ENCODE measurements around the gene CSN1S1. TPM values are rescaled to one million over a fixed set of nuclear protein-coding genes. Genes with fewer than 3 reads are reported as not detected.
A peak's percentile ranks its signal among the peaks of the same experiment; 100 is the strongest.
"Not testable (repeated sequence)": the region's sequence is repeated elsewhere in the genome, so short reads cannot be mapped to it uniquely, and the experiment has no call there.

Gene CSN1S1
- total RNA-seq, 4 donors from 2014 or later, result not detected

- no peak for DNase-seq
- Histone ChIP-seq H3K9me3 (no peaks in the 10 kb centered on the region), H3K36me3 (no peaks in the 10 kb centered on the region), H3K4me3 (no peak overlapping the region), H3K27me3 (no peaks in the 10 kb centered on the region), H3K4me1 (no peaks in the 10 kb centered on the region), H3K27ac (no peak overlapping the region)
- TF ChIP-seq POLR2A (IDR thresholded peaks at IDR 0.05), result no peak
Measured at GRCh38 chr4:69894721-69895120, 36.1 kb upstream of the CSN1S1 start.

GRCh38 chr4:69896530-69897116 is 34.2 kb upstream of the CSN1S1 start:
- no peaks in the 10 kb centered on the region for H3K36me3 ChIP-seq
- no peak overlapping the region for H3K4me3 ChIP-seq
- H3K4me1 ChIP-seq, result no peaks in the 10 kb centered on the region
- DNase-seq, result no peak
- no peak overlapping the region for H3K27ac ChIP-seq
- TF ChIP-seq CTCF (IDR thresholded peaks at IDR 0.05) (peak in 4 of 6 experiments; percentile 20 to 53 (median 34)), POLR2A (IDR thresholded peaks at IDR 0.05) (no peak)
- no peaks in the 10 kb centered on the region for H3K27me3 ChIP-seq
- no peaks in the 10 kb centered on the region for H3K9me3 ChIP-seq

- Histone ChIP-seq H3K36me3 (no peaks in the 10 kb centered on the region), H3K4me1 (no peaks in the 10 kb centered on the region), H3K9me3 (no peaks in the 10 kb centered on the region), H3K27me3 (no peaks in the 10 kb centered on the region), H3K27ac (no peak overlapping the region), H3K4me3 (no peak overlapping the region)
- TF ChIP-seq CTCF (IDR thresholded peaks at IDR 0.05) (no peak), POLR2A (IDR thresholded peaks at IDR 0.05) (no peak)
- no peak for DNase-seq
Measured at GRCh38 chr4:69907151-69907550, 23.7 kb upstream of the CSN1S1 start.

- DNase-seq, result no peak
- H3K4me1 ChIP-seq, result no peaks in the 10 kb centered on the region
- H3K27me3 ChIP-seq, result no peaks in the 10 kb centered on the region
- H3K9me3 ChIP-seq, result no peaks in the 10 kb centered on the region
- H3K27ac ChIP-seq, result no peak overlapping the region
- no peak overlapping the region for H3K4me3 ChIP-seq
- TF ChIP-seq POLR2A (IDR thresholded peaks at IDR 0.05), result no peak
- TF ChIP-seq CTCF (IDR thresholded peaks at IDR 0.05), result no peak
- H3K36me3 ChIP-seq, result no peaks in the 10 kb centered on the region
Measured at GRCh38 chr4:69909195-69909594, 21.7 kb upstream of the CSN1S1 start.

- H3K9me3 ChIP-seq, result no peaks in the 10 kb centered on the region
- no peaks in the 10 kb centered on the region for H3K4me1 ChIP-seq
- no peak overlapping the region for H3K4me3 ChIP-seq
- DNase-seq, result no peak
- H3K27me3 ChIP-seq, result no peaks in the 10 kb centered on the region
- TF ChIP-seq CTCF (IDR thresholded peaks at IDR 0.05) (no peak), POLR2A (IDR thresholded peaks at IDR 0.05) (no peak)
- H3K27ac ChIP-seq, result no peak overlapping the region
- H3K36me3 ChIP-seq, result no peaks in the 10 kb centered on the region
Measured at GRCh38 chr4:69910016-69910782, 20.7 kb upstream of the CSN1S1 start.

- TF ChIP-seq CTCF (IDR thresholded peaks at IDR 0.05), result no peak
- no peak for TF ChIP-seq POLR2A (IDR thresholded peaks at IDR 0.05)
- Histone ChIP-seq H3K27ac (no peak overlapping the region), H3K4me3 (no peak overlapping the region), H3K4me1 (no peaks in the 10 kb centered on the region), H3K36me3 (no peaks in the 10 kb centered on the region), H3K9me3 (no peaks in the 10 kb centered on the region), H3K27me3 (no peaks in the 10 kb centered on the region)
- DNase-seq, result no peak
Measured at GRCh38 chr4:69920874-69921273, 10.0 kb upstream of the CSN1S1 start.

- not testable (repeated sequence) for DNase-seq, H3K27me3 ChIP-seq, H3K27ac ChIP-seq, H3K36me3 ChIP-seq, H3K4me1 ChIP-seq, H3K9me3 ChIP-seq, H3K4me3 ChIP-seq
Measured at GRCh38 chr4:69923782-69924410, 7.0 kb upstream of the CSN1S1 start.

Data from Peyer's patch (tissue), 4 donors.